Pancreas (tissue), 10 donors: Measurements from ENCODE around the gene TMEM168. TPM values are rescaled to one million over a fixed set of nuclear protein-coding genes. Genes with fewer than 3 reads are reported as not detected.

Source experiments
- ATAC-seq, 4 donors: fragments of 200-7000 bp; cut with Tn5 transposase; one replicate each; pipeline versions ENCODE4 v1.8.0 to v1.9.1; 2020; ENCODE audit warnings: mild to moderate bottlenecking in 4 of 4, moderate library complexity in 4 of 4
- DNase-seq, 6 donors: peaks; one replicate each; pipeline ENCODE4 v3.0.0-alpha.2; 2020
- FAIRE-seq: peaks from 2 replicates; lab custom pipeline; 2012; peaks lifted over from hg19 to GRCh38; lab: Jason Lieb, UNC
- H3K27ac ChIP-seq, 4 donors: fragments of 200-600 bp; sonication (generic); 1 replicate in 3 of 4; 2 replicates in 1 of 4; pipeline versions ENCODE4 v1.5.0 to v1.8.0; 2020
- H3K27me3 ChIP-seq, 4 donors: fragments of 200-600 bp; one replicate each; pipeline ENCODE4 v1.8.0; 2021
- H3K36me3 ChIP-seq, 3 donors: fragments of 200-600 bp; sonication (generic) in 1 of 3; one replicate each; pipeline versions ENCODE4 v1.5.0 to v1.8.0; 2020 to 2021
- H3K4me1 ChIP-seq, 3 donors: fragments of 200-600 bp; one replicate each; pipeline ENCODE4 v1.8.0; 2021
- H3K4me3 ChIP-seq, 4 donors: fragments of 200-600 bp; sonication (generic) in 2 of 4; one replicate each; pipeline versions ENCODE4 v1.5.0 to v1.8.0; 2020 to 2021
- H3K9me3 ChIP-seq, 4 donors: fragments of 200-600 bp; one replicate each; pipeline ENCODE4 v1.8.0; 2021
- CTCF ChIP-seq, 4 donors: fragments of 200-600 bp; sonication (generic) in 3 of 4; IDR thresholded peaks; one replicate each; pipeline versions ENCODE4 v1.5.0 to v1.8.0; 2021; ENCODE audit warnings: antibody characterized with exemption in 4 of 4
- WGBS, 2 donors: extraction: QIAGEN DNeasy Blood & Tissue Kit; methylation state at CpG; one replicate each; pipeline ENCODE4 v1.1.7; 2013; 5-methylcytosine and 5-hydroxymethylcytosine counted together
- intact Hi-C, 3 donors: fragments of 100-400 bp; cut with DNase I; formaldehyde crosslinking; loops; one replicate each; pipeline versions ENCODE4 v1.11.1 to v1.14.2; 2022
- polyA plus RNA-seq, 2 donors: library from polyadenylated mRNA; stranded (reverse); fragments of 200-250 nt; gene quantifications; one replicate each; pipeline ENCODE4 v1.2.3, GENCODE V29; 2013
- total RNA-seq, 6 donors: library from RNA; stranded (reverse); fragmentation: NEBNext Ultra II Directional in 4 of 6; extraction: Animal tissue kit (Norgen Biotek cat#: 25700) in 4 of 6; gene quantifications; one replicate each; pipeline versions ENCODE4 v1.2.1 to v1.2.4, GENCODE V29; 2021 to 2023
- donor health status: healthy with polysubstance abuse.
- donor health status: DM: no; HTN: no; CAD: no; lungs with moderate emphysema.
- donor health status: DM: no; HTN: no; CAD: no.
- donor health status: control.
- donor health status: control.
- donor health status: Bipolar disorder and iron deficiency.
- donor health status: DM: yes; HTN: yes; CAD: no.
- donor health status: DM: no; HTN: no; CAD: no.
- donor health status: DM: no; HTN: no; CAD: no.
- donor health status: DM: yes; HTN: yes; CAD: no.

The TMEM168 gene
- total and polyA plus RNA-seq, 8 donors: 2.2 to 10.3 (median 6.2) TPM

- H3K9me3 ChIP-seq: no peaks in the 10 kb centered on the region
- H3K27ac ChIP-seq: peak overlapping the region in 3 of 4 donors; percentile 59 to 87 (median 79)
- TF ChIP-seq CTCF (IDR thresholded peaks at IDR 0.05): no peak
- H3K36me3 ChIP-seq: no peaks in the 10 kb centered on the region
- no peaks in the 10 kb centered on the region for H3K27me3 ChIP-seq
- peaks cover 0 to 11% (median 6%) of the 10 kb centered on the region in 3 donors for H3K4me1 ChIP-seq
- peak overlapping the region; percentile 48 to 76 (median 62) for H3K4me3 ChIP-seq
- ATAC-seq (peak; percentile 30 to 34 (median 32)), DNase-seq (no peak), FAIRE-seq (no peak)
- WGBS, 2 donors: 41 to 44% methylated on average over 12 of the region's 12 CpGs
- intact Hi-C loops: no loop called here
Measured at GRCh38 chr7:112790586-112791003, 402 bp upstream of the TMEM168 start.

GRCh38 chr7:112789453-112789816 lies 758 bp downstream of the TMEM168 start:
- WGBS, 2 donors: 16 to 18% methylated on average over 2 of the region's 2 CpGs
- Histone ChIP-seq H3K4me1 (peaks cover 0 to 11% (median 6%) of the 10 kb centered on the region in 3 donors), H3K9me3 (no peaks in the 10 kb centered on the region), H3K27ac (peak overlapping the region in 3 of 4 donors; percentile 77 to 87 (median 79)), H3K27me3 (no peaks in the 10 kb centered on the region), H3K36me3 (no peaks in the 10 kb centered on the region), H3K4me3 (peak overlapping the region; percentile 48 to 76 (median 62))
- intact Hi-C loops: no loop called here
- no peak for TF ChIP-seq CTCF (IDR thresholded peaks at IDR 0.05)
- DNase-seq (no peak), FAIRE-seq (no peak), ATAC-seq (peak in 1 of 4 donors; percentile 4)

- no peak overlapping the region for H3K27ac ChIP-seq
- H3K36me3 ChIP-seq: no peaks in the 10 kb centered on the region
- no peaks in the 10 kb centered on the region for H3K9me3 ChIP-seq
- no peak for FAIRE-seq
- H3K4me1 ChIP-seq: peaks cover 0 to 11% (median 6%) of the 10 kb centered on the region in 3 donors
- intact Hi-C loops: no loop called here
- no peak for DNase-seq
- ATAC-seq: no peak
- H3K4me3 ChIP-seq: peak overlapping the region in 2 of 4 donors; percentile 60 to 63
- 70 to 71% methylated on average over 3 of the region's 3 CpGs for WGBS, 2 donors
- no peaks in the 10 kb centered on the region for H3K27me3 ChIP-seq
- TF ChIP-seq CTCF (IDR thresholded peaks at IDR 0.05): no peak
Measured at GRCh38 chr7:112788778-112789343, 1.3 kb downstream of the TMEM168 start.

GRCh38 chr7:112784603-112785002 lies 5.6 kb downstream of the TMEM168 start:
- 96 to 98% methylated on average over 6 of the region's 6 CpGs for WGBS, 2 donors
- FAIRE-seq: no peak

More at GRCh38 chr7:112784603-112785002, 5.6 kb downstream of the TMEM168 start:
- no peaks in the 10 kb centered on the region for H3K27me3 ChIP-seq
- H3K36me3 ChIP-seq: no peaks in the 10 kb centered on the region
- H3K4me3 ChIP-seq: no peak overlapping the region
- peaks cover 0 to 11% (median 6%) of the 10 kb centered on the region in 3 donors for H3K4me1 ChIP-seq
- TF ChIP-seq CTCF (IDR thresholded peaks at IDR 0.05): no peak
- intact Hi-C loops: no loop called here
- no peaks in the 10 kb centered on the region for H3K9me3 ChIP-seq
- no peak for ATAC-seq
- H3K27ac ChIP-seq: no peak overlapping the region
- DNase-seq: no peak
